ENCODE measurements around the gene ALPG.

Gene ALPG

GRCh38 chr2:232435805-232436204 is 29.2 kb downstream of the ALPG start:
- TF ChIP-seq CTCF (IDR thresholded peaks at IDR 0.05; ENCODE audit: poor library complexity, severe bottlenecking), result no peak
- DNase-seq (ENCODE audit: low spot score) (no peak), ATAC-seq (ENCODE audit: low read depth) (no peak)
- Histone ChIP-seq H3K9me3 (ENCODE audit: severe bottlenecking) (no peaks in the 10 kb centered on the region), H3K36me3 (ENCODE audit: low read depth) (no peaks in the 10 kb centered on the region), H3K4me3 (ENCODE audit: severe bottlenecking) (no peak overlapping the region), H3K27ac (ENCODE audit: poor library complexity, severe bottlenecking) (no peak overlapping the region), H3K4me1 (ENCODE audit: insufficient read depth, poor library complexity, severe bottlenecking) (no peaks in the 10 kb centered on the region), H3K27me3 (ENCODE audit: insufficient read depth, poor library complexity, severe bottlenecking) (no peaks in the 10 kb centered on the region)

- ATAC-seq (ENCODE audit: low read depth) (no peak), DNase-seq (ENCODE audit: low spot score) (no peak)
- TF ChIP-seq CTCF (IDR thresholded peaks at IDR 0.05; ENCODE audit: poor library complexity, severe bottlenecking), result no peak
- Histone ChIP-seq H3K4me3 (ENCODE audit: severe bottlenecking) (no peak overlapping the region), H3K36me3 (ENCODE audit: low read depth) (no peaks in the 10 kb centered on the region), H3K27ac (ENCODE audit: poor library complexity, severe bottlenecking) (no peak overlapping the region), H3K4me1 (ENCODE audit: insufficient read depth, poor library complexity, severe bottlenecking) (no peaks in the 10 kb centered on the region), H3K27me3 (ENCODE audit: insufficient read depth, poor library complexity, severe bottlenecking) (no peaks in the 10 kb centered on the region), H3K9me3 (ENCODE audit: severe bottlenecking) (no peaks in the 10 kb centered on the region)
Measured at GRCh38 chr2:232436381-232437194, 29.9 kb downstream of the ALPG start.

GRCh38 chr2:232437195-232437571 is 30.5 kb downstream of the ALPG start:
- ATAC-seq (ENCODE audit: low read depth) (no peak), DNase-seq (ENCODE audit: low spot score) (no peak)
- Histone ChIP-seq H3K4me1 (ENCODE audit: insufficient read depth, poor library complexity, severe bottlenecking) (no peaks in the 10 kb centered on the region), H3K4me3 (ENCODE audit: severe bottlenecking) (no peak overlapping the region), H3K27ac (ENCODE audit: poor library complexity, severe bottlenecking) (no peak overlapping the region), H3K36me3 (ENCODE audit: low read depth) (no peaks in the 10 kb centered on the region), H3K27me3 (ENCODE audit: insufficient read depth, poor library complexity, severe bottlenecking) (no peaks in the 10 kb centered on the region), H3K9me3 (ENCODE audit: severe bottlenecking) (no peaks in the 10 kb centered on the region)
- TF ChIP-seq CTCF (IDR thresholded peaks at IDR 0.05; ENCODE audit: poor library complexity, severe bottlenecking), result no peak

- TF ChIP-seq CTCF (IDR thresholded peaks at IDR 0.05; ENCODE audit: poor library complexity, severe bottlenecking), result no peak
- no peaks in the 10 kb centered on the region for H3K27me3 ChIP-seq (ENCODE audit: insufficient read depth, poor library complexity, severe bottlenecking)
- H3K36me3 ChIP-seq (ENCODE audit: low read depth), result no peaks in the 10 kb centered on the region
- DNase-seq (ENCODE audit: low spot score) (no peak), ATAC-seq (ENCODE audit: low read depth) (no peak)
- no peaks in the 10 kb centered on the region for H3K9me3 ChIP-seq (ENCODE audit: severe bottlenecking)
- no peaks in the 10 kb centered on the region for H3K4me1 ChIP-seq (ENCODE audit: insufficient read depth, poor library complexity, severe bottlenecking)
- no peak overlapping the region for H3K4me3 ChIP-seq (ENCODE audit: severe bottlenecking)
- no peak overlapping the region for H3K27ac ChIP-seq (ENCODE audit: poor library complexity, severe bottlenecking)
Measured at GRCh38 chr2:232438091-232438490, 31.4 kb downstream of the ALPG start.

Measured in RWPE2 (cell line).